Neural progenitor cell (in vitro differentiated cells): ENCODE data around the gene TCAIM. TPM values are rescaled to one million over a fixed set of nuclear protein-coding genes. Genes with fewer than 3 reads are reported as not detected.
A peak's percentile ranks its signal among the peaks of the same experiment; 100 is the strongest.

ENCODE experiments used
- DNase-seq: peaks from one replicate; pipeline ENCODE4 v3.0.0-alpha.2; 2016; ENCODE audit warnings: low spot score
- H2AFZ ChIP-seq: fragments of 200-600 bp; sonication (generic); replicated peaks from 2 replicates; pipeline ENCODE4 v1.6.1; 2016; ENCODE audit warnings: antibody characterized with exemption
- H3F3A ChIP-seq: fragments of 200-600 bp; sonication (generic); 2 replicates; pipeline ENCODE4 v1.6.1; 2016; ENCODE audit warnings: antibody characterized with exemption, low read depth
- H3K27ac ChIP-seq: fragments of 200-600 bp; sonication (generic); 2 replicates; pipeline ENCODE4 v1.5.1; 2016; ENCODE audit warnings: mild to moderate bottlenecking
- H3K27me3 ChIP-seq: fragments of 200-600 bp; sonication (generic); 2 replicates; pipeline ENCODE4 v1.6.1; 2016; ENCODE audit warnings: mild to moderate bottlenecking, moderate library complexity
- H3K36me3 ChIP-seq: fragments of 200-600 bp; sonication (generic); 2 replicates; pipeline ENCODE4 v1.5.1; 2016
- H3K4me1 ChIP-seq: fragments of 200-600 bp; sonication (generic); 2 replicates; pipeline ENCODE4 v1.6.1; 2016; ENCODE audit warnings: mixed run types
- H3K4me2 ChIP-seq: fragments of 200-600 bp; sonication (generic); 2 replicates; pipeline ENCODE4 v1.6.1; 2016
- H3K4me3 ChIP-seq: fragments of 200-600 bp; sonication (generic); 2 replicates; pipeline ENCODE4 v1.5.1; 2016
- H3K79me2 ChIP-seq: fragments of 200-600 bp; sonication (generic); 2 replicates; pipeline ENCODE4 v1.6.1; 2016; ENCODE audit warnings: low read depth
- H3K9ac ChIP-seq: fragments of 200-600 bp; sonication (generic); 2 replicates; pipeline ENCODE4 v1.6.1; 2016
- H3K9me3 ChIP-seq: fragments of 200-600 bp; sonication (generic); 2 replicates; pipeline ENCODE4 v1.5.1; 2016; ENCODE audit warnings: low read depth
- H4K20me1 ChIP-seq: fragments of 200-600 bp; sonication (generic); 2 replicates; pipeline ENCODE4 v1.6.1; 2016; ENCODE audit warnings: low read depth
- H3K27ac Mint-ChIP-seq: 3 replicates; pipeline ENCODE4 v1.8.0; 2021; ENCODE audit warnings: mixed read lengths
- H3K27me3 Mint-ChIP-seq: 2 replicates; pipeline ENCODE4 v1.8.0; 2022; ENCODE audit warnings: low read depth, mild to moderate bottlenecking, inconsistent platforms, moderate library complexity, mixed read lengths; ENCODE audit not compliant: insufficient read depth
- H3K36me3 Mint-ChIP-seq: 3 replicates; pipeline ENCODE4 v1.8.0; 2021; ENCODE audit warnings: mixed read lengths
- H3K4me1 Mint-ChIP-seq: 3 replicates; pipeline ENCODE4 v1.8.0; 2021; ENCODE audit warnings: mixed read lengths
- H3K4me3 Mint-ChIP-seq: 3 replicates; pipeline ENCODE4 v1.8.0; 2021; ENCODE audit warnings: mild to moderate bottlenecking, moderate library complexity, mixed read lengths
- H3K9me3 Mint-ChIP-seq: 3 replicates; pipeline ENCODE4 v1.8.0; 2020; ENCODE audit warnings: mixed read lengths
- EZH2 ChIP-seq: fragments of 200-600 bp; sonication (generic); IDR thresholded peaks from 2 replicates; pipeline ENCODE4 v1.6.1; 2017; ENCODE audit warnings: antibody characterized with exemption, mild to moderate bottlenecking, moderate library complexity
- EZH2phosphoT487 ChIP-seq: fragments of 200-600 bp; sonication (generic); IDR thresholded peaks from 2 replicates; pipeline ENCODE4 v1.6.1; 2017; ENCODE audit warnings: antibody characterized with exemption
- total RNA-seq: library from RNA; depleted of rRNA; stranded (reverse); fragments of >200 nt; gene quantifications from 2 replicates; pipeline ENCODE4 v1.2.3, GENCODE V29; 2015; ENCODE audit warnings: low replicate concordance
- TF ChIP-seq, protein P1 (sequence below): fragments of 200-600 bp; sonication (generic); IDR thresholded peaks from 2 replicates; pipeline ENCODE4 v1.5.1; 2017; ENCODE audit warnings: antibody characterized with exemption, mild to moderate bottlenecking

The TCAIM gene
- total RNA-seq, 1 donor from 2014 or later: 31.8 TPM

DNA sequence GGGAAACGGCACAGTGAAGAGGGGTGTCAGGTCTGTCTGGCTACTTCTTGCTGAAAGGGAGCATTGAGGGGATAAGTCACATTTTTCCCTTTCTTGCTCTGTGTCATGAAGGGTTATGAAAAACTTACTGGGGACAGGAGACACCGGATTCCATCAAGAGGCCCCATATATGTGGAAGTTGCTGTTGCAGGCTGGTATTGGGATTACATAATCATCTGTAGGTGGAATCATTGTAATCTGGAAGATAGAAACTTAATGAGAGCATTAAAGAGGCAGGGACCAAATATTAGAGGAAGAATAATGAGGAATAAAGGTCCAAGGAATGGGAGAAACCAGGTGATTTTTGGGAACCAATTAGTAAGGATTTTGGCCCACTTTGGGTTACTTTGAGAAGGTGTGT lies 4.2 kb upstream of the TCAIM start:
- H3K79me2 ChIP-seq: peaks cover 5% of the 10 kb centered on the region
- H2AFZ ChIP-seq: no peak overlapping the region
- H3K36me3 ChIP-seq: no peaks in the 10 kb centered on the region
- Mint-ChIP-seq H3K4me1 (peaks cover 6% of the 10 kb centered on the region), H3K4me3 (no peak overlapping the region), H3K27me3 (peaks cover 3% of the 10 kb centered on the region), H3K9me3 (no peaks in the 10 kb centered on the region), H3K36me3 (no peaks in the 10 kb centered on the region), H3K27ac (no peak overlapping the region)
- no peak overlapping the region for H3K4me2 ChIP-seq
- H3K27ac ChIP-seq: no peak overlapping the region
- H3K4me1 ChIP-seq: peaks cover 8% of the 10 kb centered on the region
- no peaks in the 10 kb centered on the region for H3K27me3 ChIP-seq
- no peaks in the 10 kb centered on the region for H3K9me3 ChIP-seq
- no peak for DNase-seq
- H3F3A ChIP-seq: peaks cover 4% of the 10 kb centered on the region
- no peaks in the 10 kb centered on the region for H4K20me1 ChIP-seq
- H3K4me3 ChIP-seq: no peak overlapping the region
- TF ChIP-seq EZH2: no peak
- no peak for TF ChIP-seq EZH2phosphoT487
- TF ChIP-seq, protein P1, sequence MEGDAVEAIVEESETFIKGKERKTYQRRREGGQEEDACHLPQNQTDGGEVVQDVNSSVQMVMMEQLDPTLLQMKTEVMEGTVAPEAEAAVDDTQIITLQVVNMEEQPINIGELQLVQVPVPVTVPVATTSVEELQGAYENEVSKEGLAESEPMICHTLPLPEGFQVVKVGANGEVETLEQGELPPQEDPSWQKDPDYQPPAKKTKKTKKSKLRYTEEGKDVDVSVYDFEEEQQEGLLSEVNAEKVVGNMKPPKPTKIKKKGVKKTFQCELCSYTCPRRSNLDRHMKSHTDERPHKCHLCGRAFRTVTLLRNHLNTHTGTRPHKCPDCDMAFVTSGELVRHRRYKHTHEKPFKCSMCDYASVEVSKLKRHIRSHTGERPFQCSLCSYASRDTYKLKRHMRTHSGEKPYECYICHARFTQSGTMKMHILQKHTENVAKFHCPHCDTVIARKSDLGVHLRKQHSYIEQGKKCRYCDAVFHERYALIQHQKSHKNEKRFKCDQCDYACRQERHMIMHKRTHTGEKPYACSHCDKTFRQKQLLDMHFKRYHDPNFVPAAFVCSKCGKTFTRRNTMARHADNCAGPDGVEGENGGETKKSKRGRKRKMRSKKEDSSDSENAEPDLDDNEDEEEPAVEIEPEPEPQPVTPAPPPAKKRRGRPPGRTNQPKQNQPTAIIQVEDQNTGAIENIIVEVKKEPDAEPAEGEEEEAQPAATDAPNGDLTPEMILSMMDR: no peak
- H3K9ac ChIP-seq: no peak overlapping the region

DNA sequence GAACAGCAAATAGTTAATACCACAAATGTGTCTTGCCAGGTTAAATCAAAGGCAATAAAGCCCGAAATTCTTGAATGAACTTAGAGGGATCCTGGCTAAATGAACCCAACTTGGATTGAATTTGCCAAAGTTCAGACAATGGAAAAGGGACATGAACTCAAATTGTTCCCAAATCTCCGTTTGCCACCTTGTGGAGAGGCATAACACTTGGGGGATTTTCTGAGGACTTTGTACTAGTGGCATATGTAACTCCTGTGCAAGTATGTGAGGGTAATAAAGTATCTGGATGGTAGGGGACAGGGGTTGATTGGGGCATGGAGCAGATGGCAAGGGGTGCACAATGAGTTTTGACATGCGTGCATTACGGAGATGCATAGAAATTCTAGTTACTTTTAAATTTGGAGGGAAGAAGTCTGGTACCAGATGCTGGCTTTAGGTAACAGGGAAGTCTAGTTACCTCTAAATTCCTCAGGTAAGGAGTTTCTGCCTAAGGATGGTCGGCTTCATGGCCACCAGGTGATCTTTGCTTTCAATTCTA lies 1.2 kb upstream of the TCAIM start:
- no peak overlapping the region for H3K27ac ChIP-seq
- peak overlapping the region; percentile 27 for H2AFZ ChIP-seq
- DNase-seq: no peak
- H4K20me1 ChIP-seq: no peaks in the 10 kb centered on the region
- H3K9me3 ChIP-seq: no peaks in the 10 kb centered on the region
- H3K4me1 ChIP-seq: peaks cover 23% of the 10 kb centered on the region
- H3K9me3 Mint-ChIP-seq: no peaks in the 10 kb centered on the region
- peak overlapping the region; percentile 89 for H3K27ac Mint-ChIP-seq
- H3K4me1 Mint-ChIP-seq: peaks cover 17% of the 10 kb centered on the region
- H3K36me3 ChIP-seq: no peaks in the 10 kb centered on the region
- peaks cover 3% of the 10 kb centered on the region for H3K36me3 Mint-ChIP-seq
- H3K4me2 ChIP-seq: peak overlapping the region; percentile 86
- H3K27me3 Mint-ChIP-seq: peaks cover 3% of the 10 kb centered on the region
- H3K4me3 ChIP-seq: peak overlapping the region; percentile 61
- H3K79me2 ChIP-seq: peaks cover 34% of the 10 kb centered on the region
- H3K4me3 Mint-ChIP-seq: peak overlapping the region; percentile 97
- no peak overlapping the region for H3K9ac ChIP-seq
- no peak for TF ChIP-seq EZH2phosphoT487
- TF ChIP-seq EZH2: no peak
- TF ChIP-seq, protein P1: no peak
- H3K27me3 ChIP-seq: no peaks in the 10 kb centered on the region
- peaks cover 4% of the 10 kb centered on the region for H3F3A ChIP-seq

- peak overlapping the region; percentile 61 for H3K4me3 ChIP-seq
- peak overlapping the region; percentile 29 for H3K9ac ChIP-seq
- peaks cover 17% of the 10 kb centered on the region for H3K4me1 Mint-ChIP-seq
- no peak overlapping the region for H3K27ac ChIP-seq
- H3K27ac Mint-ChIP-seq: peak overlapping the region; percentile 96
- H2AFZ ChIP-seq: peak overlapping the region; percentile 6
- DNase-seq: no peak
- peaks cover 23% of the 10 kb centered on the region for H3K4me1 ChIP-seq
- H3F3A ChIP-seq: peaks cover 4% of the 10 kb centered on the region
- H3K79me2 ChIP-seq: peaks cover 42% of the 10 kb centered on the region
- H3K9me3 Mint-ChIP-seq: no peaks in the 10 kb centered on the region
- no peaks in the 10 kb centered on the region for H3K36me3 ChIP-seq
- peaks cover 3% of the 10 kb centered on the region for H3K27me3 Mint-ChIP-seq
- H3K4me3 Mint-ChIP-seq: peak overlapping the region; percentile 97
- H4K20me1 ChIP-seq: no peaks in the 10 kb centered on the region
- H3K9me3 ChIP-seq: no peaks in the 10 kb centered on the region
- H3K27me3 ChIP-seq: no peaks in the 10 kb centered on the region
- peak overlapping the region; percentile 86 for H3K4me2 ChIP-seq
- TF ChIP-seq EZH2 (no peak), EZH2phosphoT487 (no peak)
- H3K36me3 Mint-ChIP-seq: peaks cover 5% of the 10 kb centered on the region
Observed at GRCh38 chr3:44338828-44339127, 212 bp downstream of the TCAIM start.

DNA sequence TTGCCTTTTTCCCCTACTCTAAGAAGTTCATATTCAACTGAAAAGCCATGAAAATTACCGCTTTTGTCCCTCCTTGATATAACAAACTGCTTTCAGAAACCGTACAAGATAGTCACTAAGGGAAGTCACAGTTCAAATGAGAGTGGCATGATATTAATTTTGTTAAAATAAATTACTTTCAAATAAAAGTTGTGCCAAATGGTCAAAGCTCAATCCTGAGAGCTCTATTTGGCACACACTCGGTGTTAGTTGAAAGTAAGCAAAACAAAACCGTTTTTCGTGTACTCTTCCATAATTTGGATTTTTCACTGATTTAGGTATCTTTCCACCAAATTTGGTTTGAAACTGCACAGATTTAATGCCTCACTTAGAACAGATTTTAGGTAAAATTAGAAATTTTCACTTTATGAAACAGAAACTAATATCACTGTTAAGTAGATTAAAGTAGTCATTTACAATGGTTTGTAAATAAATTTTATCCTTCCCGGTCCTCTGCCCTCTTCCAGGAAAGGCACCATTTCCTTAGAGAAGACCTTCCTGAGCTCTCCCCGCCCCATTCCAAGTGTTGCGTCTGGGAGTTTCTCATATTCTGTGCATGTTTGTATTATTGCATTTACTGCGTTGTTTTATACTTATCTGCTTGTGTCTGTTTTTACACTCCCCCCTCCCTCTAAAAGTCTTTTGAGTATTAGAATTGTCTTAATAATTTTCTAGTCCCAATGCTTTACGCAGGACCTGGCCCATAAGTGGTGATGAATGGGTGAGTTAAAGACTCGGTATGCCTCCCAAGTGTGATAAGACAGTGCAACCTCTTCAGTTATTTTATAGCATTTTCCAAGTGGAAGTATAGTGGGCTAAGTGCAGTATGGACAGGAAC lies 853 bp downstream of the TCAIM start:
- no peaks in the 10 kb centered on the region for H3K36me3 ChIP-seq
- peak overlapping the region; percentile 61 for H3K4me3 ChIP-seq
- Mint-ChIP-seq H3K4me1 (peaks cover 17% of the 10 kb centered on the region), H3K9me3 (peaks cover under 1% of the 10 kb centered on the region), H3K36me3 (peaks cover 8% of the 10 kb centered on the region), H3K27ac (peak overlapping the region; percentile 96), H3K4me3 (peak overlapping the region; percentile 97), H3K27me3 (peaks cover 3% of the 10 kb centered on the region)
- no peak overlapping the region for H3K27ac ChIP-seq
- peaks cover 23% of the 10 kb centered on the region for H3K4me1 ChIP-seq
- H2AFZ ChIP-seq: peak overlapping the region; percentile 6
- H3F3A ChIP-seq: peaks cover 4% of the 10 kb centered on the region
- no peaks in the 10 kb centered on the region for H3K27me3 ChIP-seq
- peak overlapping the region; percentile 86 for H3K4me2 ChIP-seq
- TF ChIP-seq EZH2phosphoT487 (no peak), EZH2 (no peak)
- TF ChIP-seq, protein P1: no peak
- no peaks in the 10 kb centered on the region for H4K20me1 ChIP-seq
- H3K9me3 ChIP-seq: no peaks in the 10 kb centered on the region
- H3K9ac ChIP-seq: peak overlapping the region; percentile 29
- H3K79me2 ChIP-seq: peaks cover 45% of the 10 kb centered on the region
- DNase-seq: no peak
